T1000 (cell line): ENCODE results near the gene ANKRD27.
"Not testable (repeated sequence)": the region's sequence is repeated elsewhere in the genome, so short reads cannot be mapped to it uniquely, and the experiment has no call there.

Experiments
- DNase-seq: peaks from one replicate; lab custom pipeline; 2025; ENCODE audit warnings: mixed read lengths; lab: John Stamatoyannopoulos, UW

ANKRD27 gene

GRCh38 chr19:32652331-32652730, 22.6 kb downstream of the ANKRD27 start:
- DNase-seq, result not testable (repeated sequence)

- no peak for DNase-seq
These were observed 23.2 kb downstream of the ANKRD27 start for GRCh38 chr19:32651729-32652140.

- DNase-seq, result no peak
These were observed 24.3 kb downstream of the ANKRD27 start for GRCh38 chr19:32650671-32651070.

GRCh38 chr19:32649751-32650150, 25.2 kb downstream of the ANKRD27 start:
- DNase-seq, result no peak

- DNase-seq, result no peak
These were observed 27.6 kb downstream of the ANKRD27 start for GRCh38 chr19:32647361-32647760.

GRCh38 chr19:32646556-32646955, 28.4 kb downstream of the ANKRD27 start:
- no peak for DNase-seq

- no peak for DNase-seq
These were observed 32.2 kb downstream of the ANKRD27 start for GRCh38 chr19:32642771-32643170.

- no peak for DNase-seq
These were observed 36.4 kb downstream of the ANKRD27 start for GRCh38 chr19:32638625-32639024.

- no peak for DNase-seq
These were observed 37.5 kb downstream of the ANKRD27 start for GRCh38 chr19:32637480-32637879.

- no peak for DNase-seq
These were observed 43.6 kb downstream of the ANKRD27 start for GRCh38 chr19:32631381-32631780.

GRCh38 chr19:32630338-32630737, 44.6 kb downstream of the ANKRD27 start:
- DNase-seq, result no peak

- DNase-seq, result no peak
These were observed 47.2 kb downstream of the ANKRD27 start for GRCh38 chr19:32627714-32628270.

GRCh38 chr19:32626969-32627368, 48.0 kb downstream of the ANKRD27 start:
- no peak for DNase-seq

- DNase-seq, result no peak
These were observed 50.6 kb downstream of the ANKRD27 start for GRCh38 chr19:32624410-32624809.

GRCh38 chr19:32622002-32622401, 53.0 kb downstream of the ANKRD27 start:
- DNase-seq, result no peak

- no peak for DNase-seq
These were observed 55.8 kb downstream of the ANKRD27 start for GRCh38 chr19:32619051-32619685.

GRCh38 chr19:32615569-32615968, 59.4 kb downstream of the ANKRD27 start:
- no peak for DNase-seq

- DNase-seq, result no peak
These were observed 60.1 kb downstream of the ANKRD27 start for GRCh38 chr19:32614916-32615315.

GRCh38 chr19:32613008-32613407, 62.0 kb downstream of the ANKRD27 start:
- DNase-seq, result no peak

- DNase-seq, result no peak
These were observed 63.8 kb downstream of the ANKRD27 start for GRCh38 chr19:32611161-32611560.

- no peak for DNase-seq
These were observed 67.5 kb downstream of the ANKRD27 start for GRCh38 chr19:32607479-32607878.

- DNase-seq, result no peak
These were observed 68.7 kb downstream of the ANKRD27 start for GRCh38 chr19:32606289-32606688.

- no peak for DNase-seq
These were observed 69.4 kb downstream of the ANKRD27 start for GRCh38 chr19:32605544-32605943.

GRCh38 chr19:32603961-32604360, 71.0 kb downstream of the ANKRD27 start:
- no peak for DNase-seq
